Cardiac fibroblast (primary cell): ENCODE measurements around the gene SMTNL1.

Experiments
- DNase-seq, 2 donors: peaks; one replicate each; pipeline versions ENCODE4 v3.0.0 to v3.0.0-alpha.2; 2010; ENCODE audit warnings: low read depth in 2 of 2
- H3K4me3 ChIP-seq, 2 donors: replicated peaks in 1 of 2; 1 replicate in 1 of 2; 2 replicates in 1 of 2; pipeline ENCODE4 v1.5.1; 2011; ENCODE audit warnings: low read depth in 2 of 2, low read length in 2 of 2, mild to moderate bottlenecking in 2 of 2, moderate library complexity in 1 of 2
- CTCF ChIP-seq: IDR thresholded peaks from one replicate; pipeline ENCODE4 v1.5.1; 2011; ENCODE audit warnings: low read depth, mild to moderate bottlenecking, low read length, inconsistent platforms

The SMTNL1 gene

GRCh38 chr11:57511741-57512430 lies 25.5 kb upstream of the SMTNL1 start:
- DNase-seq, result no peak
- no peak overlapping the region for H3K4me3 ChIP-seq
- TF ChIP-seq CTCF, result no peak

- H3K4me3 ChIP-seq, result no peak overlapping the region
- TF ChIP-seq CTCF, result no peak
- no peak for DNase-seq
These were observed 24.5 kb upstream of the SMTNL1 start for GRCh38 chr11:57512646-57513451.

- no peak for TF ChIP-seq CTCF
- no peak overlapping the region for H3K4me3 ChIP-seq
- no peak for DNase-seq
These were observed 24.0 kb upstream of the SMTNL1 start for GRCh38 chr11:57513452-57513795.

GRCh38 chr11:57513911-57514537 lies 23.4 kb upstream of the SMTNL1 start:
- no peak for TF ChIP-seq CTCF
- peak; percentile 33 to 42 for DNase-seq
- H3K4me3 ChIP-seq, result peak overlapping the region; percentile 75 to 92

- peak; percentile 42 to 43 for DNase-seq
- peak overlapping the region; percentile 75 to 92 for H3K4me3 ChIP-seq
- TF ChIP-seq CTCF, result no peak
These were observed 22.7 kb upstream of the SMTNL1 start for GRCh38 chr11:57514538-57515331.

- no peak for TF ChIP-seq CTCF
- peak; percentile 60 to 72 for DNase-seq
- H3K4me3 ChIP-seq, result peak within 1 kb of the TSS; percentile 75 to 92
These were observed 21.9 kb upstream of the SMTNL1 start, which contains the start of gene SLC43A1 for GRCh38 chr11:57515332-57516060. Gene SLC43A1 (minus strand): TSS chr11:57515702. CDS start chr11:57514111, 1,591 bp downstream.
